ENCODE measurements around the gene MXI1. TPM values are rescaled to one million over a fixed set of nuclear protein-coding genes. Genes with fewer than 3 reads are reported as not detected.

Gene MXI1
- polyA plus RNA-seq, 1 experiment: 17.3 TPM

- peak; percentile 61 for DNase-seq (ENCODE audit: low read depth, low spot score)
- Histone ChIP-seq H3K4me3 (ENCODE audit: low read depth, low read length) (no peak overlapping the region), H3K27ac (ENCODE audit: low read depth, low read length) (peak overlapping the region; percentile 60), H3K27me3 (ENCODE audit: control insufficient read depth, insufficient read depth, low read length) (no peaks in the 10 kb centered on the region), H3K9me3 (ENCODE audit: control insufficient read depth, insufficient read depth, low read length) (peaks cover 8% of the 10 kb centered on the region)
- ChIA-PET CTCF (interaction anchor here (0.8 to 2.3 kb wide), 5 partner anchors 12 to 349 kb away, joined by 3 to 8 read pairs (median 5); no protein-coding TSS in a partner anchor), POLR2A (interaction anchor here (0.6 to 1.5 kb wide), 5 partner anchors 11 to 181 kb away, joined by 3 to 6 read pairs (median 4); no protein-coding TSS in a partner anchor)
- no peak for TF ChIP-seq CTCF (IDR thresholded peaks at IDR 0.05; ENCODE audit: low read depth, low read length)
These were observed 116.1 kb downstream of the MXI1 start for GRCh38 chr10:110323503-110323902.

- Histone ChIP-seq H3K27me3 (ENCODE audit: control insufficient read depth, insufficient read depth, low read length) (no peaks in the 10 kb centered on the region), H3K4me3 (ENCODE audit: low read depth, low read length) (no peak overlapping the region), H3K9me3 (ENCODE audit: control insufficient read depth, insufficient read depth, low read length) (peaks cover 13% of the 10 kb centered on the region; the same call in 1 of the 2 replicates), H3K27ac (ENCODE audit: low read depth, low read length) (no peak overlapping the region)
- CTCF ChIA-PET: interaction anchor here (2.2 to 2.3 kb wide), 2 partner anchors 12 to 223 kb away, joined by 8 read pairs; no protein-coding TSS in a partner anchor
- no peak for DNase-seq (ENCODE audit: low read depth, low spot score)
- POLR2A ChIA-PET: interaction anchor here (1.2 to 1.5 kb wide), 3 partner anchors 10 to 29 kb away, joined by 4 to 6 read pairs (median 4); no protein-coding TSS in a partner anchor
- TF ChIP-seq CTCF (IDR thresholded peaks at IDR 0.05; ENCODE audit: low read depth, low read length): no peak
These were observed 116.9 kb downstream of the MXI1 start for GRCh38 chr10:110324201-110324804.

- Histone ChIP-seq H3K4me3 (ENCODE audit: low read depth, low read length) (no peak overlapping the region), H3K27ac (ENCODE audit: low read depth, low read length) (peak overlapping the region; percentile 22), H3K27me3 (ENCODE audit: control insufficient read depth, insufficient read depth, low read length) (no peaks in the 10 kb centered on the region), H3K9me3 (ENCODE audit: control insufficient read depth, insufficient read depth, low read length) (peaks cover 17% of the 10 kb centered on the region)
- no peak for TF ChIP-seq CTCF (IDR thresholded peaks at IDR 0.05; ENCODE audit: low read depth, low read length)
- POLR2A ChIA-PET: interaction anchor here (1.2 to 2.1 kb wide), 2 partner anchors 10 to 11 kb away, joined by 4 to 8 read pairs; no protein-coding TSS in a partner anchor
- no peak for DNase-seq (ENCODE audit: low read depth, low spot score)
- CTCF ChIA-PET: interaction anchor here (2.2 to 2.3 kb wide), 2 partner anchors 11 to 222 kb away, joined by 8 read pairs; no protein-coding TSS in a partner anchor
These were observed 117.4 kb downstream of the MXI1 start for GRCh38 chr10:110324805-110325280.

- no peak for TF ChIP-seq CTCF (IDR thresholded peaks at IDR 0.05; ENCODE audit: low read depth, low read length)
- no peaks in the 10 kb centered on the region for H3K27me3 ChIP-seq (ENCODE audit: control insufficient read depth, insufficient read depth, low read length)
- peak; percentile 59 for DNase-seq (ENCODE audit: low read depth, low spot score)
- ChIA-PET POLR2A (interaction anchor here (0.5 to 2.1 kb wide), 3 partner anchors 10 to 116 kb away, joined by 4 to 8 read pairs (median 6); no protein-coding TSS in a partner anchor), CTCF (interaction anchor here (1.0 to 1.9 kb wide), 4 partner anchors 10 to 220 kb away, joined by 5 to 7 read pairs (median 5); no protein-coding TSS in a partner anchor)
- H3K27ac ChIP-seq (ENCODE audit: low read depth, low read length): peak overlapping the region; percentile 85
- no peak overlapping the region for H3K4me3 ChIP-seq (ENCODE audit: low read depth, low read length)
- H3K9me3 ChIP-seq (ENCODE audit: control insufficient read depth, insufficient read depth, low read length): peaks cover 31% of the 10 kb centered on the region
These were observed 119.1 kb downstream of the MXI1 start for GRCh38 chr10:110326351-110327032.
